AG04449 (cell line): ENCODE data around the gene CYTIP.
A peak's percentile ranks its signal among the peaks of the same experiment; 100 is the strongest.

Experiments
- CTCF ChIA-PET: fragments of 350-600 bp; formaldehyde crosslinking; extraction: SDS; loops from one replicate; lab custom pipeline; 2021; ENCODE audit warnings: antibody characterized with exemption; lab: Yijun Ruan, JAX
- POLR2A ChIA-PET: fragments of 400-600, 350-600 bp; formaldehyde crosslinking; extraction: SDS; loops from one replicate; lab custom pipeline; 2020; ENCODE audit warnings: antibody characterized with exemption, inconsistent platforms; lab: Yijun Ruan, JAX
- DNase-seq: peaks from one replicate; pipeline ENCODE4 v3.0.0-alpha.2; 2010; ENCODE audit warnings: low read depth, low spot score
- H3K4me3 ChIP-seq: 2 replicates; pipeline ENCODE4 v1.5.1; 2011; ENCODE audit warnings: low read depth, mild to moderate bottlenecking, control low read depth, low read length
- CTCF ChIP-seq: IDR thresholded peaks from one replicate; pipeline ENCODE4 v1.5.1; 2011; ENCODE audit warnings: mild to moderate bottlenecking, moderate library complexity, low read length, control low read depth, inconsistent platforms; ENCODE audit not compliant: insufficient read depth; ENCODE audit errors: missing control alignments

The CYTIP gene

GRCh38 chr2:157475722-157476390 is 32.0 kb upstream of the CYTIP start:
- CTCF ChIA-PET = interaction anchor here (1.1 to 1.8 kb wide), 3 partner anchors 16 to 139 kb away, joined by 3 read pairs; no protein-coding TSS in a partner anchor
- no peak overlapping the region for H3K4me3 ChIP-seq
- no peak for DNase-seq
- TF ChIP-seq CTCF = no peak
- POLR2A ChIA-PET = no interaction called here

GRCh38 chr2:157473581-157473980 is 29.7 kb upstream of the CYTIP start:
- CTCF ChIA-PET = interaction anchor here (1.0 to 1.1 kb wide), 2 partner anchors 16 to 171 kb away, joined by 4 read pairs; no protein-coding TSS in a partner anchor
- TF ChIP-seq CTCF = no peak
- POLR2A ChIA-PET = no interaction called here

GRCh38 chr2:157471078-157471477 is 27.2 kb upstream of the CYTIP start:
- no peak overlapping the region for H3K4me3 ChIP-seq
- CTCF ChIA-PET = interaction anchor here (1.5 to 1.9 kb wide), 2 partner anchors 22 to 169 kb away, joined by 4 to 5 read pairs; no protein-coding TSS in a partner anchor
- no peak for TF ChIP-seq CTCF
- DNase-seq = no peak
- POLR2A ChIA-PET = no interaction called here

More at GRCh38 chr2:157473581-157473980, 29.7 kb upstream of the CYTIP start:
- DNase-seq = no peak
- no peak overlapping the region for H3K4me3 ChIP-seq

GRCh38 chr2:157470321-157470720 is 26.4 kb upstream of the CYTIP start:
- ChIA-PET POLR2A (no interaction called here), CTCF (interaction anchor here (1.5 to 1.9 kb wide), 2 partner anchors 22 to 168 kb away, joined by 4 to 5 read pairs; no protein-coding TSS in a partner anchor)
- no peak for DNase-seq
- no peak overlapping the region for H3K4me3 ChIP-seq
- no peak for TF ChIP-seq CTCF

- no peak for DNase-seq
- ChIA-PET POLR2A (no interaction called here), CTCF (interaction anchor here (1.5 to 1.9 kb wide), 2 partner anchors 23 to 167 kb away, joined by 4 to 5 read pairs; no protein-coding TSS in a partner anchor)
- H3K4me3 ChIP-seq = no peak overlapping the region
- TF ChIP-seq CTCF = no peak
Measured at GRCh38 chr2:157469726-157470125, 25.8 kb upstream of the CYTIP start.

GRCh38 chr2:157468931-157469708 is 25.2 kb upstream of the CYTIP start:
- DNase-seq = peak; percentile 77
- no peak overlapping the region for H3K4me3 ChIP-seq
- CTCF ChIA-PET = interaction anchor here (1.0 to 1.9 kb wide), 3 partner anchors 23 to 167 kb away, joined by 3 to 5 read pairs (median 5); no protein-coding TSS in a partner anchor
- TF ChIP-seq CTCF = no peak
- POLR2A ChIA-PET = no interaction called here
